SK-N-SH (cell line): ENCODE data around the gene KCNB1. TPM values are rescaled to one million over a fixed set of nuclear protein-coding genes. Genes with fewer than 3 reads are reported as not detected.

Experiments
- CTCF ChIA-PET: fragments of 300-600, 350-600 bp; formaldehyde crosslinking; extraction: SDS; loops from one replicate; lab custom pipeline; 2021; lab: Yijun Ruan, JAX
- POLR2A ChIA-PET: fragments of 350-600 bp; sonication (Branson Sonifier 250); formaldehyde crosslinking; extraction: SDS; loops from one replicate; lab custom pipeline; 2020; ENCODE audit warnings: antibody characterized with exemption, inconsistent platforms; lab: Yijun Ruan, JAX
- DNase-seq: peaks from one replicate; pipeline ENCODE4 v3.0.0; 2012
- H2AFZ ChIP-seq: fragments of 200-600 bp; sonication (generic); 2 replicates; pipeline ENCODE4 v1.8.1; 2016; ENCODE audit warnings: antibody characterized with exemption, mild to moderate bottlenecking, low read depth
- H3F3A ChIP-seq: fragments of 200-600 bp; sonication (generic); replicated peaks from 2 replicates; pipeline ENCODE3; 2016; ENCODE audit warnings: antibody characterized with exemption, mild to moderate bottlenecking; ENCODE audit not compliant: insufficient read depth
- H3K27ac ChIP-seq, 2 experiments: fragments of 200-500 bp in 1 of 2; fragments of 200-600 bp in 1 of 2; sonication (Bioruptor generic) in 1 of 2; sonication (generic), shearing (Covaris generic) in 1 of 2; 2 replicates each; pipeline versions ENCODE4 v1.5.1 to v1.6.1; 2014 to 2016; ENCODE audit warnings: low read depth in 2 of 2, inconsistent platforms in 1 of 2, low read length in 1 of 2, mild to moderate bottlenecking in 1 of 2, mixed read lengths in 1 of 2
- H3K27me3 ChIP-seq: fragments of 200-600 bp; sonication (generic), shearing (Covaris generic); 2 replicates; pipeline ENCODE4 v1.6.1; 2016; ENCODE audit warnings: mixed run types; ENCODE audit not compliant: insufficient read depth
- H3K36me3 ChIP-seq, 2 experiments: fragments of 200-500 bp in 1 of 2; fragments of 200-600 bp in 1 of 2; sonication (Bioruptor generic) in 1 of 2; sonication (generic) in 1 of 2; replicated peaks in 1 of 2; 2 replicates each; pipeline versions ENCODE3 to v1.5.1; 2014 to 2016; ENCODE audit warnings: low read length in 1 of 2, mild to moderate bottlenecking in 1 of 2; ENCODE audit not compliant: insufficient read depth in 2 of 2, control insufficient read depth in 1 of 2
- H3K4me1 ChIP-seq, 2 experiments: fragments of 200-500 bp in 1 of 2; fragments of 200-600 bp in 1 of 2; sonication (Bioruptor generic) in 1 of 2; sonication (generic), shearing (Covaris generic) in 1 of 2; 2 replicates each; pipeline versions ENCODE4 v1.5.1 to v1.6.1; 2014 to 2016; ENCODE audit warnings: low read depth in 1 of 2, low read length in 1 of 2, mixed run types in 1 of 2; ENCODE audit not compliant: insufficient read depth in 2 of 2, control insufficient read depth in 1 of 2
- H3K4me2 ChIP-seq: fragments of 200-600 bp; sonication (generic), shearing (Covaris generic); 2 replicates; pipeline ENCODE4 v1.6.1; 2017; ENCODE audit warnings: mixed run types
- H3K4me3 ChIP-seq, 2 experiments: fragments of 200-500 bp in 1 of 2; fragments of 200-600 bp in 1 of 2; sonication (Bioruptor generic) in 1 of 2; sonication (generic), shearing (Covaris generic) in 1 of 2; 2 replicates each; pipeline versions ENCODE4 v1.5.1 to v1.8.1; 2014 to 2016; ENCODE audit warnings: low read depth in 2 of 2, inconsistent platforms in 1 of 2, low read length in 1 of 2, mild to moderate bottlenecking in 1 of 2, mixed read lengths in 1 of 2, moderate library complexity in 1 of 2
- H3K79me2 ChIP-seq: fragments of 200-600 bp; sonication (generic); 2 replicates; pipeline ENCODE4 v1.8.1; 2017; ENCODE audit warnings: mild to moderate bottlenecking; ENCODE audit not compliant: insufficient read depth
- H3K9ac ChIP-seq: fragments of 200-600 bp; sonication (generic); 2 replicates; pipeline ENCODE4 v1.6.1; 2017; ENCODE audit warnings: mixed run types
- H3K9me2 ChIP-seq: fragments of 200-600 bp; sonication (generic); 2 replicates; pipeline ENCODE4 v1.6.1; 2017; ENCODE audit warnings: mixed run types
- H3K9me3 ChIP-seq: fragments of 200-600 bp; sonication (generic); 2 replicates; pipeline ENCODE4 v1.6.1; 2017; ENCODE audit warnings: mixed run types, mild to moderate bottlenecking, moderate library complexity
- H4K20me1 ChIP-seq: fragments of 200-600 bp; sonication (generic); 2 replicates; pipeline ENCODE4 v1.6.1; 2017; ENCODE audit warnings: mild to moderate bottlenecking, mixed run types; ENCODE audit not compliant: insufficient read depth
- CHD2 ChIP-seq: fragments of 150-350 bp; IDR thresholded peaks from 2 replicates; pipeline ENCODE4 v1.6.1; 2018; ENCODE audit warnings: low read length; ENCODE audit not compliant: partially characterized antibody
- CTCF ChIP-seq: fragments of 200-600 bp; sonication (generic); IDR thresholded peaks from 2 replicates; pipeline ENCODE4 v1.6.1; 2017; ENCODE audit warnings: antibody characterized with exemption, mild to moderate bottlenecking, moderate library complexity
- ELF1 ChIP-seq: IDR thresholded peaks from 2 replicates; pipeline ENCODE4 v1.4.0; 2012
- FOXM1 ChIP-seq: IDR thresholded peaks from 2 replicates; pipeline ENCODE4 v1.4.0; 2012; ENCODE audit warnings: low read depth, mild to moderate bottlenecking
- GATA2 ChIP-seq: sonication (generic); formaldehyde crosslinking; IDR thresholded peaks from 2 replicates; pipeline ENCODE4 v1.5.0; 2020; ENCODE audit warnings: mild to moderate bottlenecking, missing genetic modification reagents
- JUND ChIP-seq: IDR thresholded peaks from 2 replicates; pipeline ENCODE4 v1.4.0; 2012
- MEF2A ChIP-seq: IDR thresholded peaks from 2 replicates; pipeline ENCODE4 v1.4.0; 2012; ENCODE audit warnings: low read depth, borderline replicate concordance
- MXI1 ChIP-seq: IDR thresholded peaks from 2 replicates; pipeline ENCODE4 v1.6.1; 2012; ENCODE audit warnings: mild to moderate bottlenecking, low read depth, low read length, improper control_type of control experiment
- POLR2AphosphoS5 ChIP-seq: IDR thresholded peaks from 2 replicates; pipeline ENCODE4 v1.6.1; 2012; ENCODE audit warnings: low read depth, low read length
- RAD21 ChIP-seq: IDR thresholded peaks from 2 replicates; pipeline ENCODE4 v1.6.1; 2012; ENCODE audit warnings: mild to moderate bottlenecking, low read length
- RCOR1 ChIP-seq: fragments of 150-350 bp; IDR thresholded peaks from 2 replicates; pipeline ENCODE4 v1.6.1; 2017; ENCODE audit warnings: antibody characterized with exemption, low read length
- RFX5 ChIP-seq: IDR thresholded peaks from 2 replicates; pipeline ENCODE4 v1.6.1; 2012; ENCODE audit warnings: mild to moderate bottlenecking, improper control_type of control experiment, low read length
- SIN3A ChIP-seq: IDR thresholded peaks from 2 replicates; pipeline ENCODE4 v1.6.1; 2012; ENCODE audit warnings: low read depth, mild to moderate bottlenecking, low read length, moderate library complexity, borderline replicate concordance
- SMC3 ChIP-seq: IDR thresholded peaks from 2 replicates; pipeline ENCODE4 v1.6.1; 2012; ENCODE audit warnings: low read depth, low read length, improper control_type of control experiment
- TCF12 ChIP-seq: IDR thresholded peaks from 2 replicates; pipeline ENCODE4 v1.4.0; 2012
- TEAD4 ChIP-seq: IDR thresholded peaks from 2 replicates; pipeline ENCODE4 v1.4.0; 2012; ENCODE audit warnings: mild to moderate bottlenecking, borderline replicate concordance; ENCODE audit not compliant: insufficient read depth
- YY1 ChIP-seq: IDR thresholded peaks from 2 replicates; pipeline ENCODE4 v1.4.0; 2012; ENCODE audit warnings: low read depth, mild to moderate bottlenecking
- WGBS: methylation state at CpG from one replicate; pipeline ENCODE4 v1.1.6; 2017; ENCODE audit warnings: low lambda C conversion rate; 5-methylcytosine and 5-hydroxymethylcytosine counted together
- polyA plus RNA-seq, 3 experiments: library from polyadenylated mRNA; depleted of rRNA; stranded (reverse); fragments of >200 nt; gene quantifications; 2 replicates each; pipeline ENCODE4 v1.2.3, GENCODE V29; 2012
- TF ChIP-seq, protein P1 (sequence below): fragments of 150-350 bp; IDR thresholded peaks from 2 replicates; pipeline ENCODE4 v1.6.1; 2017; ENCODE audit warnings: antibody characterized with exemption, low read length, low read depth, borderline replicate concordance
- TF ChIP-seq, protein P2 (sequence below): IDR thresholded peaks from 2 replicates; pipeline ENCODE4 v1.4.0; 2012; ENCODE audit warnings: low read depth, borderline replicate concordance
- TF ChIP-seq, protein P3 (sequence below): IDR thresholded peaks from 2 replicates; pipeline ENCODE4 v1.4.0; 2012; ENCODE audit warnings: low read depth
- TF ChIP-seq, protein P4 (sequence below): IDR thresholded peaks from 2 replicates; pipeline ENCODE4 v1.4.0; 2012; ENCODE audit warnings: low read depth, borderline replicate concordance

Gene KCNB1
- polyA plus RNA-seq, 1 of the 3 experiments (the other 2 are of a cell fraction) = 0.82 TPM

GRCh38 chr20:49508435-49509199 is 26.1 kb upstream of the KCNB1 start:
- Histone ChIP-seq H4K20me1 (no peaks in the 10 kb centered on the region), H3F3A (peaks cover 8% of the 10 kb centered on the region), H3K27me3 (no peaks in the 10 kb centered on the region), H3K9me2 (no peaks in the 10 kb centered on the region), H3K79me2 (no peaks in the 10 kb centered on the region), H3K4me3 (no peak overlapping the region), H3K9ac (no peak overlapping the region), H3K9me3 (no peaks in the 10 kb centered on the region), H2AFZ (no peak overlapping the region), H3K27ac (no peak overlapping the region), H3K4me1 (peaks cover 10 to 15% of the 10 kb centered on the region in 2 experiments; a peak in 2 of 4 replicates), H3K4me2 (no peak overlapping the region), H3K36me3 (no peaks in the 10 kb centered on the region)
- 48% methylated on average over 14 of the region's 14 CpGs for WGBS
- DNase-seq = peak; percentile 74
- CTCF ChIA-PET = interaction anchor here (0.6 to 15.8 kb wide), 53 partner anchors 9 to 296 kb away, joined by 3 to 317 read pairs (median 5); partner anchors contain the start of gene KCNB1
- TF ChIP-seq, protein P1, sequence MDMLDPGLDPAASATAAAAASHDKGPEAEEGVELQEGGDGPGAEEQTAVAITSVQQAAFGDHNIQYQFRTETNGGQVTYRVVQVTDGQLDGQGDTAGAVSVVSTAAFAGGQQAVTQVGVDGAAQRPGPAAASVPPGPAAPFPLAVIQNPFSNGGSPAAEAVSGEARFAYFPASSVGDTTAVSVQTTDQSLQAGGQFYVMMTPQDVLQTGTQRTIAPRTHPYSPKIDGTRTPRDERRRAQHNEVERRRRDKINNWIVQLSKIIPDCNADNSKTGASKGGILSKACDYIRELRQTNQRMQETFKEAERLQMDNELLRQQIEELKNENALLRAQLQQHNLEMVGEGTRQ = no peak
- TF ChIP-seq YY1 (no peak), GATA2 (no peak; the same call in 1 of the 2 replicates), MEF2A (no peak), CTCF (peak; percentile 69), JUND (no peak), SIN3A (no peak), POLR2AphosphoS5 (no peak), TEAD4 (no peak), FOXM1 (no peak), RAD21 (peak; percentile 74), MXI1 (no peak), SMC3 (peak; percentile 60), RCOR1 (no peak), ELF1 (no peak), CHD2 (no peak), TCF12 (peak; percentile 9; the same call in 1 of the 2 replicates), RFX5 (no peak)
- TF ChIP-seq, protein P2, sequence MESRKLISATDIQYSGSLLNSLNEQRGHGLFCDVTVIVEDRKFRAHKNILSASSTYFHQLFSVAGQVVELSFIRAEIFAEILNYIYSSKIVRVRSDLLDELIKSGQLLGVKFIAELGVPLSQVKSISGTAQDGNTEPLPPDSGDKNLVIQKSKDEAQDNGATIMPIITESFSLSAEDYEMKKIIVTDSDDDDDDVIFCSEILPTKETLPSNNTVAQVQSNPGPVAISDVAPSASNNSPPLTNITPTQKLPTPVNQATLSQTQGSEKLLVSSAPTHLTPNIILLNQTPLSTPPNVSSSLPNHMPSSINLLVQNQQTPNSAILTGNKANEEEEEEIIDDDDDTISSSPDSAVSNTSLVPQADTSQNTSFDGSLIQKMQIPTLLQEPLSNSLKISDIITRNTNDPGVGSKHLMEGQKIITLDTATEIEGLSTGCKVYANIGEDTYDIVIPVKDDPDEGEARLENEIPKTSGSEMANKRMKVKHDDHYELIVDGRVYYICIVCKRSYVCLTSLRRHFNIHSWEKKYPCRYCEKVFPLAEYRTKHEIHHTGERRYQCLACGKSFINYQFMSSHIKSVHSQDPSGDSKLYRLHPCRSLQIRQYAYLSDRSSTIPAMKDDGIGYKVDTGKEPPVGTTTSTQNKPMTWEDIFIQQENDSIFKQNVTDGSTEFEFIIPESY = no peak
- TF ChIP-seq, protein P3, sequence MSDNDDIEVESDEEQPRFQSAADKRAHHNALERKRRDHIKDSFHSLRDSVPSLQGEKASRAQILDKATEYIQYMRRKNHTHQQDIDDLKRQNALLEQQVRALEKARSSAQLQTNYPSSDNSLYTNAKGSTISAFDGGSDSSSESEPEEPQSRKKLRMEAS = no peak
- TF ChIP-seq, protein P4, sequence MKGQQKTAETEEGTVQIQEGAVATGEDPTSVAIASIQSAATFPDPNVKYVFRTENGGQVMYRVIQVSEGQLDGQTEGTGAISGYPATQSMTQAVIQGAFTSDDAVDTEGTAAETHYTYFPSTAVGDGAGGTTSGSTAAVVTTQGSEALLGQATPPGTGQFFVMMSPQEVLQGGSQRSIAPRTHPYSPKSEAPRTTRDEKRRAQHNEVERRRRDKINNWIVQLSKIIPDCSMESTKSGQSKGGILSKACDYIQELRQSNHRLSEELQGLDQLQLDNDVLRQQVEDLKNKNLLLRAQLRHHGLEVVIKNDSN = no peak
- POLR2A ChIA-PET = no interaction called here
